HG03039 (cell line): ENCODE measurements around the gene PANK1.
"Not testable (repeated sequence)": the region's sequence is repeated elsewhere in the genome, so short reads cannot be mapped to it uniquely, and the experiment has no call there.

Experiments used
- ATAC-seq: cut with Tn5 transposase; IDR thresholded peaks from one replicate; pipeline ENCODE4 v1.9.1; 2021; ENCODE audit warnings: mild to moderate bottlenecking, moderate library complexity; ENCODE audit not compliant: unreplicated experiment

Gene PANK1

DNA sequence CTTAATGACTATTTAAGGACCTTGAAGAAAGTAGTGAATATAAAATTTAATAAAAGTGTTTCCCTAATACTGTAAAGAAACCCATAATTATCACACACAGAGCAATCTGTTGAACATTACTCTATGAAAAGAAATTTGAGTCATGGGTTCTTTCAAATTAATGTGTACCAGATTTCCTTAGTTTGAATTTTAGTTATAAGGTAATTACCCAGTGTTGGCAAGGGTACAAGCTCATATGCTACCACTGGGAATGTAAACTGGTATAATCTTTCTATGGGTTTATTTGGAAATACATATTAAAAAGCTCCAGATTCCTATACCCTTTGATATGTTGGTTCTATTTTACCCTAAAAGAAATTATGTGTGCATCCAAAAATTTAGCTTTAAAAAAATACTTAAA, 22.9 kb downstream of the PANK1 start:
- no peak for ATAC-seq

DNA sequence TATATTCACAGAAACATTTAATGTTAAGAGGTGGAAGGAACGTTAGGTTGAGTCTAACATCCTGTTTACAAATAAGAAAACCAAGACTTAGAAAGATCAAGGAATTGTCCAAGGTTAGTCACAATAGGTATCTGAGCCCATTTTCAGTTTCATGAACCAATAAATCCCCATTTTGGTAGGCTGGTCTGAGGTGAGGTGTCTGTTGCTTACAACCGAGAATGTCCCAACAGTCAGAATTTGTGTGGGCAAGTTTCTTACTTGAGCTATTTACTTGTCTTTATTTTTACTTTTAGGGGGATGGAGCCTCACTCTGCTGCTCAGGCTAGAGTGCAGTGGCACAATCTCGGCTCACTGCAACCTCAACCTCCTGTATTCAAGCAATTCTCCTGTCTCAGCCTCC, 23.6 kb downstream of the PANK1 start:
- ATAC-seq: no peak

DNA sequence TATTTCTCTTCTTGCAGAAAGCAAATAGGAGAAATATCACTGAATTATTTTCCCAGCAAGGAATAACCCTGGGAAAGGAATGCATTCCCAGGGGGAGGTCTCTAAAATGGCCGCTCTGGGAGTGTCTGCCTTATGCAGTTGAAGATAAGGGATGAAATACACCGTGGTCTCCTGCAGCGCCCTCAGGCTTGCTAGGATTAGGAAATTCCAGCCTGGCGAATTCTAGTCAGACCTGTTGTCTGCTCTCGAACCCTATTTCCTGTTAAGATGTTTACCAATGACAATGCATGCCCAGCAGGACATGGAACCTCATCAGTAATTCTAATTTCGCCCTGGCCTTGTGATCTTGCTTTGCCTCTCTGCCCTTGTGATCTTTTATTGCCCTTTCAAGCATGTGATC, 24.7 kb downstream of the PANK1 start:
- not testable (repeated sequence) for ATAC-seq

DNA sequence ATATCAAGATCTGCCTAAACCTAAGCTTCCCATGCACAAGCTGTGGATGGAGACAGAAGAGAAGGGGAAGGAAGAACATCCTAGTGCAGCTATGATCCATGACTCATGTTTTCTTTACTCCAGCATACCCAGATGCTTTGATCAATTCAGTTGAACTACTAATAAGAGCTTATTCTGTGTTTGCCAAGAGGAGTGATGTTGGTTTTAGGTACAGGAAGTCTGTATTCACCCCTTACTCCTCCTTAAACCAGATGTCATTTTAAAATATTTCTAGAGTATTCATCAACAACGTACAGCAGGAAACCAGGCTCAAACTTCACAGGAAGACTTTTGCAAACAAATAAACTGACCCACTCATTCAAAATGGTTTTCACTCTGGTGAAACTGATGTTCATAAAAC, 29.2 kb downstream of the PANK1 start:
- ATAC-seq: no peak

GRCh38 chr10:89615112-89615511, 29.9 kb downstream of the PANK1 start:
- no peak for ATAC-seq

- no peak for ATAC-seq
These were observed 31.5 kb downstream of the PANK1 start for GRCh38 chr10:89613582-89613981.

- no peak for ATAC-seq
These were observed 33.8 kb downstream of the PANK1 start for GRCh38 chr10:89611282-89611681.

GRCh38 chr10:89609833-89610346, 35.2 kb downstream of the PANK1 start:
- peak; percentile 90 for ATAC-seq

DNA sequence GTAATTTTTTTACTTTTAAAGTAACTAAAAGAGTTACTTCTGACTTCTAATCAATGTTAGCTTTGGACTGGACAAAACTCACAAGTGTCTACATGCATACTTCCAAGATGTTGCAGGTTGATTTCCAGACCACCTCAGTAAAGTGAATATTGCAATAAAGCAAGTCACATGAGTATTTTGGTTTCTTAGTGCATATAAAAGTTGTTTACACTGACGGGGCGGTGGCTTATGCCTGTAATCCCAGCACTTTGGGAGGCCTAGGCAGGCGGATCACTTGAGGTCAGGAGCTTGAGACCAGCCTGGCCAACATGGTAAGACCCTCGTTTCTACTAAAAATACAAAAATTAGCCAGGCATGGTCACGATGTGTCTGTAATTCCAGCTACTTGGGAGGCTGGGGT, 40.8 kb downstream of the PANK1 start:
- ATAC-seq: no peak

DNA sequence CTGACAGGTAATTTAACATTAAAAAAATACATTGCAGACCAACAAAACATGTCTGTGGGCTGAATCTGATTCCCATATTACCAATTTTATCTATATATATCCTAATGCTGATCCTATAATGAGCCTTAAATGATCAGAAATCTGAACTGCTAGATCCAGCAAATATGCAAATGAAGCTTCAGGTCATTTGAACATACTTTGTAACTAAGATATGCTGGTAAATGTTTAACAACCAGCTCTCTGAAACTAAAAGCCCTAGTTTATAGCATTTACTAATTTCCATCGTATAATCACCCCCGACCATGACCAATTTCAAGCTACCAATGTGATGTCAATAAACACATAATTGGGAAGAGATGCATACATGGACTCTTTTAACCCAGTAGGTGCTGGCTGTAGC, 42.1 kb downstream of the PANK1 start:
- no peak for ATAC-seq

DNA sequence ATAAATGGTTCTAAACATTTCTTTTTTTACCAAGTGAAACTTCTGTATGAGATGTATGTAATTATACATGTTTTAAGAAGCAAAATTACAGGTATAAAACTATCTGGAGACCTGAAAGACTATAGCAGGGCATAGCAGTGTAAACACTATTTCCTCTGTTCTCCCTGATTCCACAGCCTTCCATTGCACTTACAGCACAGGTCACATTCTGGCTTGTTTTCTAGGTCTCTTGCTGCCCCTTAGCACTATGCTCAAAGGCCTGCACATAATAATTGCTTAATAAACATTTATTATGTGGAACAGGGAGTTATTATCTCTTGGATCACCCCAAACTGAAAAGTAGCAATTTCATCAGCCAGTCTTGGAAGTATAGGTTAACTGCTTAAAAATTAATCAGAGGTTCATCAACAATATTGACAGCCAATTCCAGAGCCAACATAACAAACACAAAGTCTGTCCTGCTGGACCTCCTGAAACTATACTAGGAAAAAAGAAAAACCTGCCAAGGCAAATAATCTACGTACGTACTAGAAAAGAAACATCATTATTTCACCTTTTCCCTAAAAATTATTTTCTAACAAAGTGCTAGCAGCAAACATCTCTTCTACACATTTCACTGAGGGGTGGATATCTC, 43.2 kb downstream of the PANK1 start:
- ATAC-seq: no peak

DNA sequence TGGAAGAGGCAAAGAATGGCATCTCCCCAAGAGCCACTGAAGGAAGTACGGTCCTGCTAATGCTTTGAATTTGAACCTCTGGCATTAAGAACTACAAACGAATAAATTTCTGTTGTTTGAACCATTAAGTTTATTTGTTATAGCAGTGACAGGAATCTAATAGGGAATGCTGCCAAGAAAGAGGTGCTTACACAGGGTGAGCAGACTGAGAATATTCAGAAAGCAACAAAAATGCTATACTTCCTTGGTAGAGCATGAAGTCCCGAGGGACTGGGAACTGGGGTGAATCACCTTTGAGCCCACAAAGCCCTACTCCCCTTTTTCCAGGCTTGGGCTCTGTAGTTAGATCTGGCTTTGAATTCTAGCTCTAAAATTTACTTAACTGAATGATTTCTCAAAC, 45.0 kb downstream of the PANK1 start:
- no peak for ATAC-seq

DNA sequence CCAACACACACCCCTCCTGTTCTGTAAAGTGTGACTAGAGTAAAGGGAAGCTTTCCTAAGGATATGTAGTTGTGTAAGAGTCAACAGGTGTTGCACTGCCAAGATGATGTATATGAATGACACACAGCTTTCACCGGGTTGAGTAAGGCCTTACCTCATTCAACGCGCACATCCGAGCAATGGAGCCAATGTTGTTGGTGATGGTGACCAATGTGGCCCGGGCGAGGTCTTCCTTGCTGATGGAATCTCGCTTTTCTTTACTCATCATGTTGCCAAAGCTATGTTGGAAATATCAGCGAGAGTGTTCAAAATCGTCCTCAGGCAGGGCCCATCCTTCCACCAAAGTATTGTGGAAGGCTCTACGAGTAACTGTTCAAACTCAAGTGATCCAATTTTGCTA, 52.0 kb downstream of the PANK1 start:
- ATAC-seq: no peak

DNA sequence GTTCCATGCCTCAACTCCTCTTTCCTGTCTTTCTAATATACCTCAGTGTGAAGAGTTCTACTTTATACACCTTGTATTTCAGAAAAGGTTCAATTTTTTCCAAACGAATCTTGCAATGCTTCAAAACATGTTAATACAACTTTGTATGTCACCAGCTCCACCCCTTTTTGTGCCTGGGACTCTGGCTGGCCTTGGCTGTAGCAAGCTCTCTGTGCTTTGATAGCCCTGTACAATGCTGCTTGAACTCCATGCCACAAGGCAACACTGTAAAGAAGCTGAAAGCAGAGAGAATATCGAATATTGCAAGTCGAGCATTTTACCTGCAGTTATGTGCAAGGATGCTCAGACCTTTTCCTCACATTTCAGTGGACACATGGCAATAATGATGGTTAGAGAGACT, 52.5 kb downstream of the PANK1 start:
- no peak for ATAC-seq

- ATAC-seq: no peak
These were observed 53.2 kb downstream of the PANK1 start for GRCh38 chr10:89591796-89592271.

DNA sequence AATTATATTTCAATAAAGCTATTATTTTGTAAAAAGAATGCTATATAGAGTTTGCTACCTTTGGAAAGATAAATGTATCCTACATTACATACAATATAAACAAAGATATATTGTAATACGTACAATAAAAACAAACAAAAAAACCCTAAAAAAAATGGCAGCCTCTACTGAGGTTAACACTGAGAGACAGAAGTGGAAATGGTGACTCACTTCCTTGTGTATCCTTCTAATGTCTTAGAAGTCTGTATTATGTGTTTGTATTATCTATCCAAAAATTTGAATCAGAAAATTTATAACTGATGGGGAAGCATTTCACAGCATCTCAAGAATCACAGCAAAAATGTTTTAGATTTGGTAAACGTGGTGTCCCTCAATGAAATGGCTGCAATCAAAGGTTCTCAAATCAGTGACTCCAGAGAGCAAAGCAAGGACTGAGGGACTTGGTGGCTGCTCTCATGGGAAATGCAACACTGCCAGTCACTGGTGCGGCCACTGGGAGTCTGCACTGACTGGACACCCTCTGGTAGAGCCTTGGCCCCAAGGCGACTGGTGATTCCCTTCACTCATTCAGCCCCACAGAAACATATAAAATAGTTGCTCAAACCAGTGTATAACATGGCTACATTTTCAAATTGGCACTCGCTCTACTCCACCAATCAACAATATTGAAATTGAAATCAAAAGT, 53.8 kb downstream of the PANK1 start:
- ATAC-seq: no peak

DNA sequence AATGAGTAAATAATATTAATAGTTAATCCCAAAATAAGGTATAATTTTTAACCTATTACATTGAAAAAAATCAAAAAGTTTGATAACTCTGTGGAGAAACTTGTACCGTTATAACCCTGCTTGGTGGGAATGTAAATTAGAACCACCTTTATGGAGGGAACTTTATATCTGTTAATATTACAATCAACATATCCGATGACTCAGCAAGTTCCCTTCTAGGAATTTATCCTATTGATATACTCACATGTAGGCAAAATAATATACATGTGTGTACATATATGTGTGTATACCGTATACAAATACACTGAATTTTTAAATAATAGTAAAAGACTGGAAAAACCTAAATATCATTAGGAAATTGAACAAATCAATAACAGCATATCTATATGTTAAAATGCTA, 54.7 kb downstream of the PANK1 start:
- no peak for ATAC-seq

DNA sequence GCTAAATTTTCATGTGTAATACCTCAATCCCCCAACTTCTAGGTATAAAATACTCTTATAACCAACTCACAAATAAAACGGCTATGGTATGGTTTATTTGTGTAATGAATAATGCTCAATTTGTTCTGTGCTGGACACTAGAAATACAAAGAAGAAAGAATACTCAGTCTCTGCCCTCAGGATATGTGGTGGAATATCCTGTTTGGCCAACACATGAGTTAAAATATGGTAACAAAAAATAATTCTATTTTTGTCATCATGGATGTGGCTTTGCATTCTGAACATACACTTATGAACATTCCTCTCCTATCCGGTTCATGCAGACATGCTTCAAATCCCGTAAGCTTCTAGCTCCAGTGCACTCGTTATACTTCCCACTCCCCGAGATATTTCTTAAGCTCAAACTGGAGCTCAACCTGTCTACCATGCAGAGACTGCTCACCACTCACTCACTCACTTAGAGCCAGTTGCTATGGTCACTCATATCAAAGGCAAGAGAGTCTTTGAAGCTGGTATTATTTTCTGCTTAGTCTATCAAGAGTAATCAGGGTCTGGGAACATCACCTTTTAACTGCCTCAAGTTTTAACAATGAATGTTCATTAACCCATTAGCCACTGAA, 55.8 kb downstream of the PANK1 start:
- no peak for ATAC-seq

DNA sequence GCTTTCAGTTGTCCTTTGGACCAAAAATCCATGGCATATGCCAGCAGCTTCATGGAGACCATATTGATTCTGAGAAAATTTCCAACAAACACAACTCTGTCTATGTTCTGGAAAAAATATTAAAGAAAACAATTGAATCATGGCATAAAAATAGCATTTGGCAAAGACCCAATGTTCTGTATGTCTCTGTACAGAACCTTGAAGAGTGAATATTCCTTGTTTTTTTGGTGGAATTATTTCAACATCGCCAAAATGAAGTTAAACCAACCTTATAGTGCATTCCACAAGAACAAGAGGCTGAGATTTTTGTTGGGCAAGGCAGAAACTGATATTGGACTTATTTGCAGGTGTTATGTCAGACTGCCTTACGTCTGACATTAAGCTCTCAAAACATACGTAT, 56.4 kb downstream of the PANK1 start:
- no peak for ATAC-seq

DNA sequence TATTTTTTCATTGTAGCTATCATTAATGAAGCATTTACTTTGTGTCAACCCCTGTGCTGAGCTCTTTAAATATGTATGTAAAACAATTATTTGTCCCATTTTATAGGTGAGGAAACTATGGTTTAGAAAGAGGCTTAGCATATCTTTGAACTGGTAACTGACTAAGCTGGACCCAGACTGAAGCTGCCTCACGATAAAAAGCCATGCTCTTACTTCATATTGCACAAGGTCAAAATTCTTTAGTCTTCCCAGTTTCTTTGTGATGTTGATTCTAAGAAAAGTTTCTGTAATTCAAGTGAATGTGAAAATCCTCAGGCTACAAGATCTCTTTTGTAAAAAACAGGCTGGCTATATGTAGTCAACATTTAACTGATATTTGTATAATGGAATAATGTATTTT, 63.0 kb downstream of the PANK1 start:
- ATAC-seq: no peak

DNA sequence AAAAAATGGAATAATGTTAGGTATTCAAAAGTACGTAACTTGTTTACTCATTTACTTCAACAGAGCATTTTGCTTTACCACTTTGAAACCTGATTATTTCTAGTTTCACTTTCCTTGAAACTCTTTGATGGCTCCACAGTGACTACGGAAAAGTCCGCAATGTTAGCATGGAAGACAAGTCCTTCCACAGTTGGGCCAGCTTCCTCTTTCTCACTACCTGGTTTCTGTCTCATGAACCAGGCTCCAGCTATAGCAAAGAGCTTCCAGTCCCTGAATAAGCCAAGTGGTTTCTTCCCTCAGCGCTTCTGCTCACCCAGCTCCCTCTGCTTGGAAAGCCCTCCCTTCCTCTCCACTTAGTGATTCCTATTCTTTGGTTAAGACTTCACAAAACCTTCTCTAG, 64.8 kb downstream of the PANK1 start:
- ATAC-seq: no peak

GRCh38 chr10:89576696-89577095, 68.3 kb downstream of the PANK1 start:
- no peak for ATAC-seq
